GM21723 (cell line): ENCODE results near the gene ZFP36L1.
"Not testable (repeated sequence)": the region's sequence is repeated elsewhere in the genome, so short reads cannot be mapped to it uniquely, and the experiment has no call there.

Experiments
- ATAC-seq: cut with Tn5 transposase; IDR thresholded peaks from one replicate; pipeline ENCODE4 v1.9.1; 2021; ENCODE audit warnings: mild to moderate bottlenecking, moderate library complexity; ENCODE audit not compliant: unreplicated experiment

ZFP36L1 gene

GRCh38 chr14:68766299-68767247 is 26.3 kb downstream of the ZFP36L1 start:
- no peak for ATAC-seq

DNA sequence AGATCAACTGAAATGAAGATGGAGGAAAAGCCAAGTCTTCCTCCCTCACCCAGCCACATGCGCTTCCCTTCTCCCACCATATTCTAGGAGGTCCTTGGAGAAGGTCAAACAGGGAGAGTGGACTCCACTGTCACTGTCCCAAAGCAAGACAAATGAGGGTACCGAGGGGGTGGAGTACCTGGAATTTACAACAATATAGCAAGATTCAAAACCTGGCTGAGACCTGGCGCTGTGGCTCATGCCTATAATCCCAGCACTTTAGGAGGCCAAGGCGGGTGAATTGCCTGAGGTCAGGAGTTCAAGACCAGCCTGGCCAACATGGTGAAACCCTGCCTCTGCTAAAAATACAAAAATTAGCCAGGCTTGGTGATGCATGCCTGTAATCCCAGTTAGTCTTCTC is 29.0 kb downstream of the ZFP36L1 start:
- ATAC-seq = not testable (repeated sequence)

- no peak for ATAC-seq
Measured at GRCh38 chr14:68762953-68763764, 29.7 kb downstream of the ZFP36L1 start.

DNA sequence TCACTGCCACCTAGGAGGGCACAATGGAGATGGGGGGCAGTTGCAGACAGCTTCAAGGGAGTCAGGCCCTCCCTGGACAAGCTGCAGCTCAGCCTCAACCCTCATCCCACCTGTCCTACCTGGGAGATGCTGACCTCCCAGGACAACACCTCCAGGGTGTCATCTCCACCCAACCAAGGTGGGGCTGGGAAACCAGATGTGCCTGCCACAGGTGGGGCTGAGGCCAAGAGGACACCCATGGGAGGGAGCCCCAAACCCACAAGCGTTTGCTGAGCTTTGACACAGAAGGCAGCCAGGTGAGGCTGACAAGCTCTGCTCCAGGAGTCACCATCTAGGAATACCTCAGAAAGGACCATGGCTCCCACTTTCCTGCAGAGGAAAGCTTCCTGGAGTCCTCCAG is 31.5 kb downstream of the ZFP36L1 start:
- ATAC-seq = no peak

DNA sequence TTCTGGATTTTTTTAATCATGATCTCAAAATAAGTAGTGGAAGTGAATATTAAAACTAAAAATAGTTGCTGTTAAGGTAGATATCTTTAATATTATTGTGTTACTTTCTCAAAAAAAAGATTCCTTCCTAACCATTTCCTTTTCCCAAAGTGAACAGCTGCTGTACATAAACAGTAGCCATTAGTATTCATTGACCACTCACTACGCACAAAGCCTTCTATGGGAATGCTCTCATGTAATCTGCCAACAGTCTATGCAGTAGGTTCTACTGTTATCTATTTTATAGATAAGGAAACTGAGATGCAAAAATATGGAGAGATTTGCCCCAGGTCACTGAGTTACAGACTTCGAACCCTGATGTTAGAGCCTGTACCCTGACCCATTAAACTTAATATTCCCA is 32.1 kb downstream of the ZFP36L1 start:
- ATAC-seq = no peak

DNA sequence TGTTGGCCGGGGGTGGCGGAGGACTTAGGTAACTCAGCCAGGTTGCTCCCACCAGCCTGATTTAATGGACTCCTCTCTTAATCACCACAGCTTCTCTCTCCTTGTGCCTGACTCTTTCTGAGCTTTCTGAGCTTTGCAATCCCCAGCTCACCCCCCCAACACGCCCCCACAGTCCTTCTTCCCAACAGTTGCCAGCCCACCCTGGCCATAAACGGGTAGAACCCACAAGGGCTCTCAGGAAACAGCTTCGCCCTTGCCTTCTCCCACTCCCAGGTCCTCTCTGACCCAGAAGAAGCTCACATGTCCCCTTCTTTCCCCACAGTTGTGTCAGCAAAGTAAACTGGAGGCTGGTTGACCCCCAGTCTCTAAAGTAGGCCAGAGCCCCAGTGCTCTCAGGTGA is 32.9 kb downstream of the ZFP36L1 start:
- no peak for ATAC-seq

DNA sequence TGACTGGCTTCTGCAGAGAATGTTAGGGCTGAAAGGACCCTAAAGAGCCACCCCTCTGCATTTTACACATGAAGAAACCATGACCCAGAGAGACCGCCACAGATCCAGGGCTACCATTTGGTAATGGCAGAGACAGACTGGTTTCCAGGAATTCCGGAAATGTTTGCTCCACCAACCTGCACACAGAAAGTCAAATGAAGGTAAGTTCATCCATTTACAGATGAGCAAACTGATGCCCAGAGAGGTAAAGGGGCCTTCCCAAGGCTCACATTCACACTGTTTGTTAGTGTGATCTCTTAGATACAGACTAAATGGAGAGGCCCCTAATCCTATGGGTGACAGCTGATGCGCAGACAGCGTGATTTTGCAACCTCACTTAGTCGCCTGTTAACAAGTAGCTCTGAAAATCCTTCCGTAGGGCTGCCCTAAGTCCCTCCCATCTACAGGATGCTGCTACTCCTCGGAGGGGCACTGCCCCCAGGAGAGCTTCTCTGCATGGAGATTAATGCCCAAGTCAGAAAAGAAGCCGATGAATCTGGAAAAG is 33.8 kb downstream of the ZFP36L1 start:
- ATAC-seq = no peak

- no peak for ATAC-seq
Measured at GRCh38 chr14:68758301-68758700, 34.6 kb downstream of the ZFP36L1 start.

DNA sequence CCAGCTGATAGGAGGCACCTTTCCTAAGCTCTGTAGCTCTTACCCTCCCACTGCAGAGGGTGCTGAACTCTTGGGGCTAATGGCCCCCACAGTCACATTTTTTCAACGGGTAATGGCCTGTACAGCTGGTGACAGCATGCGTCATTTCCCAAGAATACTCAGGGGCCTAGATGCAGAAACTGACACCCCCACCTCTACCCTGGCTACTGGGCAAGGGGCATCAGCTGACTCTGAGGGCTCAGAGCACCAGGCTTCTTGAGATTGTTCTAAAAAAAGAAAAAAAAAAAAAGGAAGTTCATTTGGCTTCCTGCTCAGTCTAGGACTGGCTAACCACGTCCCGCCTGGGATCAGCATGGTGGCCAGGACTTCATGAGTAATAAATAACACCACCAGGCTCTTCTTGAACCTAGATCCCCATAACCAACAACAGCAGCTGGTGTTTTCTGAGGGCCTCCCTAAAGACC is 35.2 kb downstream of the ZFP36L1 start:
- ATAC-seq = no peak

- no peak for ATAC-seq
Measured at GRCh38 chr14:68756734-68757133, 36.1 kb downstream of the ZFP36L1 start.

DNA sequence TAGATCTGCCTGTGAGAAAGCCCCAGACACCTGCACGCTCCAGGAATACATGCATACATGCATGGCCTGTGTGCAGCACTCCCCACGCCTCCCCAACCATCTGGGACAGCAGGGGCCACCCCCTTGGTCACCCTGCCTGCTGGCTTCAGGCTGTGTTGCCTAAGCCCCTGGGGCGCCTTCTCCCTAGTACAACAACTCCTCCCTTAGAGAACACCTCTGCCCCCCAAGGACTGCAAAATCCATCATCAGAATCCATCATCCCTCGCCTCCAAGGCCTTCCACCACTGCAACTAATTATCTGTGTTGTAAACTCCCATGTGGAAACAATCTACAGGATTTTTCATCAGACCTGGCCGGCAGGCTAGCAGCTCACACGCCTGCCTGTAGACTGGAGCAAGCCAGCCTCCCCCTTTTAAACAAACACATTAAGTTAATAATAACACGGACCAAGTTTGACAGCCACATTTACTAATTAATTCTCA is 36.8 kb downstream of the ZFP36L1 start:
- no peak for ATAC-seq

DNA sequence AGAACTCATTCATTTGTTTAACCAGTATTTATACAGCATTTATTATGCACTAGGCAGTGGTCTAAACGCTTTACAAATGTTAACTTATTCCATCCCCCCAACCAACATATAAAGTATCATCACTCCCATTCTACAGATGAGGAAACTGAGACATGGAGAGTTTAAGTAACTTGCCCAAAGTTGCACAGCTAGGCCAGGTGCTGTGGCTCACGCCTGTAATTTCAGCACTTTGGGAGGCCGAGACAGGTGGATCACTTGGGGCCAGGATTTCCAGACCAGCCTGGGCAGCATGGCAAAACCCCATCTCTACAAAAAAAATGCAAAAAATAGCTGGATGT is 37.9 kb downstream of the ZFP36L1 start:
- ATAC-seq = no peak

GRCh38 chr14:68753690-68754089 is 39.2 kb downstream of the ZFP36L1 start:
- ATAC-seq = no peak

- ATAC-seq = no peak
Measured at GRCh38 chr14:68752271-68753006, 40.4 kb downstream of the ZFP36L1 start.

DNA sequence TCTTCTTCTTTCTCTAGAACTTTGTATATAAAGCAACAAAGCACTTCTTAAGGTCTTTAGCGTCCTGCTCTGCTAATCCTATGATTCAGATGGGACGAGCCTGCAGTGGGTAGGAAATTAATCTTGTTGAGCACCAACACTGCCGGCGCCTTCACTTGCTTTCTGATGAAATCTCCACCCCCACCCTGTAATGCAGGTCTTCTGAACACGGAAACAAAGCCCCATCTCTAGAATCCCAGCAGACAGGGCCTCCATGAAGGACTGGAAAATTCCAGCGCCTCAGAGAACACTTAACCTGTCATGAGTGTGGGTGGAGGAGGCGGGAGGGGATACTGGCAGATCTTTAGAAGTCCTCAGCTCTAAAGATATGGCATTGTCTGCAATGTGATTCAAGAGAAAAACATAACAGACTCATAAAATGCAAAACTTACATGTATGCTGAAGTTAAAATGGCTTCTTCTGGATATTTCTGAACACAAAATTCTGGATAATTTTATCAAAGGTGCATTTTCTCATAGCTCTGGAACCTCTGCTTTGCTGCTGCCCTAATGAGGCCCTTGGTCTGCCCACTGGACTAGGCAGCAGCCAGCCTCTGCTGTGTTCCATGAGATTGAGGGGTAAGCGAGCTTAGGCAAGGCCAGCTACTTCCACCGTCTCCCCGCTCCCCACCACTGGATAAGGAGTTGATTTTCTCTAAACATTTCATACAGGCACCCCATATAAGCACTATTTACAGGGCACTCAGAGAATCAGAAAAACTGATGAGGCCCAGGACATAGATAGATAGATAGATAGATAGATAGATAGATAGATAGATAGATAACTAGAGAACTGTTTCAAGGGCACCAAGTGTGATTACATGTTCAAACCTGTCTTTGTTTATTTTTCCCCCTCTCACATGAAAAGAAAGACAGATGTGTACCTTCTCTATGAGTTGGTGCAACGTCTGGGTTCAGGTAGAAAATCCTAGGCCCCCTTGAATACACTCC is 43.1 kb downstream of the ZFP36L1 start:
- ATAC-seq = no peak

GRCh38 chr14:68748691-68749090 is 44.2 kb downstream of the ZFP36L1 start:
- no peak for ATAC-seq

GRCh38 chr14:68748260-68748659 is 44.6 kb downstream of the ZFP36L1 start:
- ATAC-seq = no peak

- ATAC-seq = no peak
Measured at GRCh38 chr14:68747393-68747792, 45.5 kb downstream of the ZFP36L1 start.

DNA sequence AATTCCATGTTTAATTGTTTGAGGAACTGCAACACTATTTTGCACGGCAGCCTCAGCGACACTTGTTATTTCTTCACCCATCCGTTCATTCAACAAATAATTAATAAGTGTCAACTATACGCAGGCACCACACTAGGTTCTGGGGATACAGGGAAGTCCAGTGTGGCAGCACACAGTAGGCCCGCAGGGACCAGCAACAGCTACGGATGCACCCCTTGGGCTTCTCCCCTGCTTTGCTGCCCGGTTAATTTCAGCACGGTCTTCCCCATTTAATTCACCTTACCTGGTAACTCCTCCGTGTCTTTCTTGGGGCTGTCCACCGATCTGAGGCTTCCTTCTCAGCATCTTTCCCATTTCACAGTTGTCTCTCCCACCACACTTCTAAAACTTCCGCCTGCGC is 48.3 kb downstream of the ZFP36L1 start:
- no peak for ATAC-seq
